NCI-H526 treated with DMSO at 0.1 percent for 48 hours (cell line): ENCODE results near the gene IGF2BP2.
"Not testable (repeated sequence)": the region's sequence is repeated elsewhere in the genome, so short reads cannot be mapped to it uniquely, and the experiment has no call there.

Experiments used
- DNase-seq: peaks from one replicate; lab custom pipeline; 2025; lab: John Stamatoyannopoulos, UW

Gene IGF2BP2

GRCh38 chr3:185639632-185640206 lies 185.1 kb downstream of the IGF2BP2 start:
- DNase-seq, result no peak

- not testable (repeated sequence) for DNase-seq
Measured at GRCh38 chr3:185638651-185639050, 186.2 kb downstream of the IGF2BP2 start.

DNA sequence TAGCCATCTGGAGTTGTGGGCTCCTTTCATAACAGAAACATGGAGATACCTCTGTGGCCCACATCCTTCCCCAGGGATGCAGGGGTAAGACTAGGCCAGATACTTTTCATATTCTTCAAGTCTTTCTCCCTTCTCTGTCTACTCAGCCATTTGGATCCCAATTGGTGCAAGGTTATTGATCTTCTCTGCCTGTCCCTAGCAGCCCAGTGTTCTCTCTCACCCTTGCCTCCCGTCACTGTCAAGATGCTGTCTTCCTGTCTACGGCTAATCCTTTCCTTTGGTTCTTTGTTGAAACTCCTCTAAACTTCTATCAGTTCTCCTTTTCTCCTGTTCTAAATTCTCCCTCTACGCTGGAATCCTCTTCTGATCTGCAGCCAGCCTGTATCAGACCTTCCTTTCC lies 187.5 kb downstream of the IGF2BP2 start:
- no peak for DNase-seq

- no peak for DNase-seq
Measured at GRCh38 chr3:185632996-185633395, 191.8 kb downstream of the IGF2BP2 start.

DNA sequence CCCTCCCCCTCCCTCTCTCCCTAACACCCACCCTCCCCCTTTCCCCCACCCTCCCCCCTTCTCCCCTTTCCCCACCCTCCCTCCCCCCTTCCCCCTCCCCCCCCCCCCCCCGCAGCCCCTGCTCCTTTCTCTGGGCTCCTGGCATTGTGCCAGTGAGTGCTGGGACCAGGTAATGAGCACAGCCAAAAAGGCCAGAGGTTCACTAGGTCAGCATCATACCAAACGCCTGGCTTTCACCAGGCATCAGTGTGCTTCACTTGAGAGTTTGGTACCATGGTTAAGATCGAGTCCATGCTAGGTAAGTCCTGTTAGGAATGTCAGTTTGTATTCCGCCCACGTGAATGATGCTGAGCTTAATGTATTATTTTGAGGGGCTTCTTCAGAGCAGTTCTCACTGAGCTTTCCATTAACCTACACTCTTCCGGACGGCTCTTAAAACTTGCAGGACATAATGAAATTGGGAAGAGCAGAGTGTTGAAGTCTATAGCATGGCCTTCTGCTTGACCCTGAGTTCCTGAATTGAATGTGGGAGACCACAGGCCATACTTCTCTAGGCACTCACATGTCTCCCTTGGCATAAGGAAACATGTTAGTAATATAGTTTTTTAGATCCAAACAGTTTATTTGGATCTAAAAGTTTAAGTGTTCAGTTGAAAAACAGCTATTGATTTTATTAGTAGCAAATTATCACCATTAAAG lies 193.2 kb downstream of the IGF2BP2 start:
- no peak for DNase-seq

GRCh38 chr3:185631108-185631507 lies 193.7 kb downstream of the IGF2BP2 start:
- no peak for DNase-seq

GRCh38 chr3:185630182-185630622 lies 194.6 kb downstream of the IGF2BP2 start:
- no peak for DNase-seq

GRCh38 chr3:185629554-185630181 lies 195.2 kb downstream of the IGF2BP2 start:
- no peak for DNase-seq

DNA sequence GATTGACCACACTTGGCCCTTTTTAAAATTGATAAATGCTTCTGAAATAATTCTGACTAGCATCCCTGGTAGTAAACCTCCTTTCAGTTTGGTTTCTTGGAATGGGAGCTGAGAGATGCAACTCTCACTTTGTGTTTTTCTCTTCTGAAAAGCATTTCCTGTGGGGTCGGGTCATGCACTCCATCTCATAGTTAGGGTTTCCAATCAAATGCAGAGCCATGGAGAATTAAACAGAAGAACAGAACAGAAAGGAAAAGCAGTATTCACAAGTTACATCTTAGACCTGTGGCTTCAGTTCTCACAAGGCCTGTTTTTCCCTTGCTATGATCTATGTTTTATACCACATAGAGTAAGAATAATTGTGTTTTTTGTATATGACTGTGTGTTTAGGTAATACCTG lies 199.1 kb downstream of the IGF2BP2 start:
- DNase-seq, result no peak

GRCh38 chr3:185623939-185624665 lies 200.7 kb downstream of the IGF2BP2 start:
- DNase-seq, result no peak

DNA sequence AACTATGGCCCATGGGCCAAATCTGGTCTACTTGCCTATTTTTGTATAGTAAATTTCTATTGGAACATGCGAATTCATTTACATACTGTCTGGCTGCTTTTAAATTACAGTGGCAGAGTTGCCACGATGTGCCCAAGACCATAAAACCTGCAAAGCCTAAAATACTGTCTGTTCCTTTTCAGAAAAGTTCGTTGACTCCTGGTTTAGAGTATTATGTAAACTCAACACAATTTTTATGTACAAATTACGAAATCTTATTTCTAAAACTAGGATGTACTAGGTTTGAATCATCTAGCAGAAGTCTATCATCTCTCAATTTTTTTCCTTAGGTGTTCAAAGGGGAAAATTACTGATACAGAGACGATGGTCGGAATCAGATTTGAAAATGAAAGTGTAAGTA lies 211.8 kb downstream of the IGF2BP2 start:
- DNase-seq, result no peak

DNA sequence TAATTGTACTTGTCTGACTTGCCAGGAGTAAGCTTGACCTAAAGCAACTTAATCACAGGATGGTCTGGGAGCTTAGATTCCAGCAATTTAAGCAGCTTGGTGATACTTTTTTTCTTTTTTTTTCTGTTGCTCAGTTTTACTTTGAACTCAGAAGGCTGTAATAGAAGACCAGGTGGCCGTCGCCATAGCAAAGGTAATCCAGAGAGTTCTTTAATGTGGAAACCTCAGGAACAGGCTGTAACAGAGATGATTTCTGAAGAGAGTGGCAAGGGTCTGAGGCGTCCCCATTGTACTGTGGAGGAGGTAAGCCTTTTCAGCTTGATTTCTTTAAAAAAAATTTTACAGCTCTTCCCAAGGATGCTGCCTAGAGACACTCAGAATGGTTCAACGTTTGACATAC lies 218.6 kb downstream of the IGF2BP2 start:
- no peak for DNase-seq

DNA sequence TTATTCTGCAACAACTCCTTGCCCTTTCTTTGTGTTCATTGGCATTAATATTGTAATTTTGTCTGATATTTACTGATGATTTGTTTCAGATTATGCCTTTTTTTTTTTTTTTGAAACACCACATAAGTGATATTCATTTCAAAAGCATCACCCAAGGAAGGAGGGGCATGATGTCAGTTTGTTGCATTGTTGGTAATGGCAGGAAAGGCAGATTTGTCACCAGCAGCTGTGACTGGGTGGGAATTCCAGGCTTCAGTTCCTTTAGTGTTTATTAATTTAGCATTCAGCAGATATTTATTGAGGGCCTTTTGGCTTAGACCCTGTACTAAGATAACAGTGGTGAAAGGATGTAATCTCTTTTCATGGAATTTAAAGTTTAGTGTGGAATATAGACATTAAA lies 219.3 kb downstream of the IGF2BP2 start:
- DNase-seq, result no peak

DNA sequence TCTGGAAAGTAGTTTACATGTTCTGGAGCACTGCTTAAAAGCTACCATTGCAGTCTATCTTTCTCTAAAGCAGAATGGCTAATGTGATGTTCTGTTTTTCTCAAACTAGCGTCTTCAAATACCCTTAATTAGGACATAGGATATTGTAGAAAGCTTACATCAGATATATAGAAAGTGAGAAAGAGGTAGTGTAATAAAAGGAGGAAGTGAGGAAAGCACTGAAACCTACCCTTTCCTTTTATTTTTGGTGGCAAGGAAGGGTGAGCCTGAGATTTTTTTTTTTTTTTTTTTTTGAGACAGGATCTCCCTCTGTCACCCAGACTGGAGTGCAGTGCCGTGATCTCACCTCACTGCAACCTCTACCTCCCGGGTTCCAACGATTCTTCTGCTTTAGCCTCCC lies 229.3 kb downstream of the IGF2BP2 start:
- DNase-seq, result no peak

DNA sequence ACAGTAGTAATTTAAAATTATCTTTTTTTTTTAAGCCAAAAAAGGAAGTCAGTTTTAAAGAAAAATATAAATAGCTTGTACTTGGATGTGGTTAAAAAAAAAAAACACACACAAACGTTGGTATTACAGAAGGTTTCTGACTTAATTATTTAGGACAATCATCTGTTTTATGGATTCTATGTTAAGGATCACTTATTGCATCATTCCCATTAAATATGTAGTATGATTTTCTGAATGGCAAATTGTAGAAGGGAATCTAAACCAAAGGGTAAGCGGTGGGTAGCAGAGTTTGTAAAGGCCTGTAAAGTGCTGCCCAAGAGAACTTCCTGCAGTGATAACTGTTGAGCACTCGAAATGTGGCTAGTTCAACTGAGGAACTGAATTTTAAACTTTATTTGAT lies 230.8 kb downstream of the IGF2BP2 start:
- DNase-seq, result no peak
